Coronary artery (tissue), 2 donors: ENCODE results near the gene RPS3.

ENCODE experiments used
- DNase-seq: peaks from one replicate; pipeline ENCODE4 v3.0.0-alpha.2; 2017; ENCODE audit warnings: low spot score
- H3K27ac ChIP-seq, 2 donors: fragments of 200-600 bp; sonication (generic); one replicate each; pipeline ENCODE4 v1.5.1; 2016 to 2019
- H3K4me3 ChIP-seq: fragments of 200-600 bp; sonication (generic); 2 replicates; pipeline ENCODE4 v1.5.1; 2016; ENCODE audit warnings: mild to moderate bottlenecking, moderate library complexity
- CTCF ChIP-seq: fragments of 200-600 bp; sonication (generic); IDR thresholded peaks from one replicate; pipeline ENCODE4 v1.5.1; 2019; ENCODE audit warnings: antibody characterized with exemption

Gene RPS3

GRCh38 chr11:75399344-75400145 is at the start of gene RPS3:
RPS3 (plus strand) TSS chr11:75399518; CDS start chr11:75399548, 30 bp downstream.
- no peak for TF ChIP-seq CTCF

GRCh38 chr11:75349521-75350116 is 49.7 kb upstream of the RPS3 start:
- peak overlapping the region in 1 of 2 donors; percentile 85 for H3K27ac ChIP-seq
- DNase-seq, result peak; percentile 71
- no peak for TF ChIP-seq CTCF
- H3K4me3 ChIP-seq, result peak overlapping the region; percentile 76

More at GRCh38 chr11:75399344-75400145, at the start of gene RPS3:
- peak within 1 kb of the TSS; percentile 90 for H3K4me3 ChIP-seq
- DNase-seq, result peak; percentile 93
- H3K27ac ChIP-seq, result peak within 1 kb of the TSS; percentile 92 to 94

- peak overlapping the region in 1 of 2 donors; percentile 85 for H3K27ac ChIP-seq
- H3K4me3 ChIP-seq, result peak overlapping the region; percentile 76
- no peak for TF ChIP-seq CTCF
These were observed 49.1 kb upstream of the RPS3 start for GRCh38 chr11:75350122-75350742.

GRCh38 chr11:75350743-75351540 is 48.4 kb upstream of the RPS3 start:
- peak; percentile 72 for DNase-seq
- no peak for TF ChIP-seq CTCF
- Histone ChIP-seq H3K27ac (peak overlapping the region; percentile 77 to 85), H3K4me3 (peak overlapping the region; percentile 76)

More at GRCh38 chr11:75350122-75350742, 49.1 kb upstream of the RPS3 start:
- peak; percentile 68 for DNase-seq

GRCh38 chr11:75351541-75351790 is 47.9 kb upstream of the RPS3 start, which contains the start of gene ARRB1:
ARRB1 (minus strand) TSS chr11:75351661; CDS start chr11:75351607, 54 bp downstream.
- peak within 1 kb of the TSS; percentile 77 to 85 for H3K27ac ChIP-seq
- no peak for TF ChIP-seq CTCF
- DNase-seq, result peak; percentile 79
- H3K4me3 ChIP-seq, result peak within 1 kb of the TSS; percentile 76

GRCh38 chr11:75351791-75352587 is 47.3 kb upstream of the RPS3 start:
- Histone ChIP-seq H3K27ac (peak overlapping the region; percentile 77 to 85), H3K4me3 (peak overlapping the region; percentile 76)
- DNase-seq, result peak; percentile 75
- TF ChIP-seq CTCF, result no peak
